OCI-LY3 (cell line): ENCODE results near the gene SEMA5B.

ENCODE experiments used
- CTCF ChIP-seq: fragments of 200-600, 300-600 bp; sonication (generic); IDR thresholded peaks from 2 replicates; pipeline ENCODE4 v1.5.1; 2014; ENCODE audit warnings: antibody characterized with exemption, low read length, low read depth
- EZH2phosphoT487 ChIP-seq: fragments of 200-600 bp; shearing (Covaris generic); IDR thresholded peaks from 2 replicates; pipeline ENCODE4 v1.6.1; 2018; ENCODE audit warnings: antibody characterized with exemption, mixed run types, low read depth

DNA sequence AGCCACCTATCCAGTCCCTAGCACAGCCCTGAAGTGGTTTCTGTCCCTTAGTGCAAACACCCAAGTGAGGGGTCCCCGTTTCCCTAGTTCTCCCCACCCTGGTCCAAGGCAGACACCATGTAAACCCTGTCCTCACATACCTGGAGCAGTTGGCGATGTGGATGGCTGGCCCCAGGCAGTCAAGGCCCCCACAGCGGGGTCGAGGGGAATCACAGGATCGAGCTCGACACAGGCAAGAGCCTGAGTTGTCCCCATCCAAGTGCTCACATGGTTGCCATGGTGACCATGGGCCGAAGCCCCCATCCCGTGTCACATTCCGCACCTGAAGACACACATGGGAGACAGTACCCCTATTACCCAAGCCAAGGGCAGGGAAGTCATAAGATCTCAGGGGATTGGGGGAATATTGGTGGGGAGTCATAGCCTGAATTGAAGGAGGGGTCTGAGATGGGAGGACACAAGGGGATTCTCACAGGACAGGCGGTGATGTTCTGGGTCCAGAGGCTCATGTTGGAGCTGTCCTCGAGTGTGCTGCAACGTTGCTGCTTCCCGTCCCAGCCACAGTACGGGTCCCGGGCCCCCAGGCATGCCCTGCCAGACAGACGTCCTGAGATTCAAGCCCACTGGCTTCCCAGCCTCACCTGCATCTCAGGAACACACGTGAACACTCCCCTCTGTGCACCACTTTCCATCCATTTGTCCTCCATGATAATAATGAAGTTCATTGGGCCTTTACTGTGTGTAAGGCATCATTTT, 112.1 kb downstream of the SEMA5B start:
- TF ChIP-seq EZH2phosphoT487, result no peak
- TF ChIP-seq CTCF, result no peak
